GM10248 (cell line): ENCODE results near the gene ME1.
"Not testable (repeated sequence)": the region's sequence is repeated elsewhere in the genome, so short reads cannot be mapped to it uniquely, and the experiment has no call there.

Source experiments
- CTCF ChIA-PET: fragments of 300-600 bp; sonication (Branson Sonifier 250); formaldehyde crosslinking; extraction: SDS; loops from one replicate; lab custom pipeline; 2021; ENCODE audit warnings: antibody characterized with exemption; lab: Yijun Ruan, JAX
- POLR2A ChIA-PET: fragments of 350-650 bp; sonication (Branson Sonifier 250); formaldehyde crosslinking; extraction: SDS; loops from one replicate; lab custom pipeline; 2020; ENCODE audit warnings: antibody characterized with exemption; lab: Yijun Ruan, JAX
- DNase-seq: peaks from one replicate; pipeline ENCODE4 v3.0.0; 2012; ENCODE audit errors: extremely low spot score
- TF ChIP-seq, protein P1 (sequence below): IDR thresholded peaks from 2 replicates; pipeline ENCODE4 v1.5.1; 2012; ENCODE audit warnings: mild to moderate bottlenecking, low read depth; ENCODE audit errors: extremely low read depth, missing control alignments, control extremely low read depth

The ME1 gene

DNA sequence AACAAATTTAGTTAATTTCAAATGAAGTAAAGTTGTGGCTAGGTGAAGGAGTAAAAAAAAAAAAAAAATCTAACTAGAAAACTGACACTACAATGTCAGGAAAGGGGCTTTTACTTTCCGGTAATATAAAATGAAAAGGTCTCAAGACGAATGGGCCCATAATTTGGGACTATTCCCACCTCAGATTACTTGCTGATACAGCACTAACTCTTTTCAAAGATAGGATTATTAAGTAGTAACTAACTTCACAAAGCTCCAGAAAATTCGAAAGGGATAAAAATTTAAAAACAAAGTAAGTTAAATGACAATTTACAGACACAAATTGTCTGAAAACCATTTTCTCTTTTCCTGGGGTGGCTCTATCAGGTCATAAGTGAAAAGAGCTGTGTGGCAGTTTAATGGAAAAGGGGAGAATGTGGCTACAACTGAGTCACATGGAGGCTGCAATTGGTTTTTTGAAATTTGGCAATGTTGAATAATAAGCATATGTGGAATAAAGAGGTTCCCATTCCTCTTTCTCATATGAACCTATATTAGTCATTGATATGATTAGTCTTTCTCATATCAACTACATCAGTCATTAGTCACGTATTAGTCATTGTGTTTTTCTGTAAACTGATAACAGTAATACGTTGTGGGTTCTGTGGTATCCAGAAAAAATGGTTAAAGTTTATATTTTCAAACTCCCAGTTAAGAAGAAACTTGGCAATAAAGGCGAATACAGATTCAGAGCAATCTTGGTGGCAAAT, 159.7 kb downstream of the ME1 start:
- CTCF ChIA-PET, result no interaction called here
- no peak for DNase-seq
- TF ChIP-seq, protein P1, sequence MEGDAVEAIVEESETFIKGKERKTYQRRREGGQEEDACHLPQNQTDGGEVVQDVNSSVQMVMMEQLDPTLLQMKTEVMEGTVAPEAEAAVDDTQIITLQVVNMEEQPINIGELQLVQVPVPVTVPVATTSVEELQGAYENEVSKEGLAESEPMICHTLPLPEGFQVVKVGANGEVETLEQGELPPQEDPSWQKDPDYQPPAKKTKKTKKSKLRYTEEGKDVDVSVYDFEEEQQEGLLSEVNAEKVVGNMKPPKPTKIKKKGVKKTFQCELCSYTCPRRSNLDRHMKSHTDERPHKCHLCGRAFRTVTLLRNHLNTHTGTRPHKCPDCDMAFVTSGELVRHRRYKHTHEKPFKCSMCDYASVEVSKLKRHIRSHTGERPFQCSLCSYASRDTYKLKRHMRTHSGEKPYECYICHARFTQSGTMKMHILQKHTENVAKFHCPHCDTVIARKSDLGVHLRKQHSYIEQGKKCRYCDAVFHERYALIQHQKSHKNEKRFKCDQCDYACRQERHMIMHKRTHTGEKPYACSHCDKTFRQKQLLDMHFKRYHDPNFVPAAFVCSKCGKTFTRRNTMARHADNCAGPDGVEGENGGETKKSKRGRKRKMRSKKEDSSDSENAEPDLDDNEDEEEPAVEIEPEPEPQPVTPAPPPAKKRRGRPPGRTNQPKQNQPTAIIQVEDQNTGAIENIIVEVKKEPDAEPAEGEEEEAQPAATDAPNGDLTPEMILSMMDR, result no peak
- POLR2A ChIA-PET, result no interaction called here

DNA sequence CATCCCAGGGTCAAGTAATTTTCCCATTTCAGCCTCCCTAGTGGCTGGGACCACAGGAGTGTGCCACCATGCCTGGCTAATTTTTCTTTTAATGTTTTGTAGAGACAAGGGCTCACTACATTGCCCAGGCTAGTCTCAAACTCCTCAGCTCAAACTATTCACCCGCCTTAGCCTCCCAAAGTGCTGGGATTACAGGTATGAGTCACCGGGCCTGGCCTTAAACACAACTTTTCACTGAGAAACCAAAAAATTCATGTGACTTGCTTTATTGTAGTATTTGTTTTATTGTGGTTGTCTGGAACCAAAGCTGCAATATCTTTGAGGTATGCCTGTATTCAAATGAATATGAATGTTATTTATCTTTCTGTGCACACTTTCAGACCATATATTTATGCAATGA, 165.5 kb downstream of the ME1 start:
- ChIA-PET CTCF (no interaction called here), POLR2A (no interaction called here)
- DNase-seq, result no peak

DNA sequence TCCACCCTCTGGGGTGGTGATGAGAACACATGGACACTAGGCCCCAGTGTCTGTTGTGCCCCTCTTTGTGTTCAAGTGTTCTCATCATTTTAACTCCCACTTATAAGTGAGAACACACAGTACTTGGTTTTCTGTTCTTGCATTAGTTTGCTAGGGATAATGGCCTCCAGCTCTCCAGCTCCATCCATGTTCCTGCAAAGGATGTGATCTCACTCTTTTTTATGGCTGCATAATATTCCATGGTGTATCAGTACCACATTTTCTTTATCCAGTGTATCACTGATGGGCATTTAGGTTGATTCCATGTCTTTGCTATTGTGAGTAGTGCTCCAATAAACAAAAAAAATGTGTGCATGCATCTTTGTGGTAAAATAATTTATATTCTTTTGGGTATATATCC, 170.3 kb downstream of the ME1 start:
- no peak for DNase-seq
- TF ChIP-seq, protein P1, result no peak
- ChIA-PET CTCF (no interaction called here), POLR2A (no interaction called here)

More for the DNA sequence above, 165.5 kb downstream of the ME1 start:
- TF ChIP-seq, protein P1, result no peak

DNA sequence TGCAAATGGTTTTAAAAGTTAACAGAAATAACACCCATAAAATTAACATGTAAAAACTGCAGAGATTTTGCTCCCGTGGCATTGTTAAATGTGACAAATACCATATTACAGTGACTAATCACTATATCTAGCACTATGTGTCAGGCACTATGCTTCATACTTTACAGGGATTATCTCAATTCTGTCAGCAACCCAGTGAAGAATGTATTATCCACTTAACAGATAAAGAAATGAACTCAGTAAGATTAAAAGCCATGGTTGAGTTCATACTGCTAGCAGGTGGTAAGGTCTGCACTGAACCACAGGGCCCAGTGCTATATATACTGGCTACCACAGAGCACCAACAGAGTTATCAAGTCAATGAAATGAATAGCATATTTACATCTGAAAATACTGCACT, 172.3 kb downstream of the ME1 start:
- ChIA-PET CTCF (no interaction called here), POLR2A (no interaction called here)
- TF ChIP-seq, protein P1, result no peak
- no peak for DNase-seq

DNA sequence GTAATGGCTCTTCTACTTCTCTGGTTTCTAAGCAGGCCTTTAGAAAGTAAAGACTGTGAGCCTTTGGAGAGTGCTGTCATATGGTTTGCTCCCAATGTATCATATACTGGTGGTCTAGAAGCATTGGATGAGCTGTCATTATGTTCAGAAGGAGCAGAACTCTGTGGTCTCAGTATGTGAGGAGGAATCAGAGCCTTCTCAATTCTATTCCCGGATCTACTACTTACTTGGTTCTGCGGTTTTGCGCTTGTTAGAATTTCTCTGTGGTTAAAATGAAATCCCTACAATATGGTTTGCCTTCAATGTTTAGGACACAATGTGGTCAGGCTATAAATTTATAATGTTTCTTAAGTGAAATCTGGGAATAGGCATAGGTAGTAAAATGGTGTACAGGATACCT, 173.1 kb downstream of the ME1 start:
- TF ChIP-seq, protein P1, result no peak
- DNase-seq, result no peak
- CTCF ChIA-PET, result no interaction called here
- POLR2A ChIA-PET, result no interaction called here

DNA sequence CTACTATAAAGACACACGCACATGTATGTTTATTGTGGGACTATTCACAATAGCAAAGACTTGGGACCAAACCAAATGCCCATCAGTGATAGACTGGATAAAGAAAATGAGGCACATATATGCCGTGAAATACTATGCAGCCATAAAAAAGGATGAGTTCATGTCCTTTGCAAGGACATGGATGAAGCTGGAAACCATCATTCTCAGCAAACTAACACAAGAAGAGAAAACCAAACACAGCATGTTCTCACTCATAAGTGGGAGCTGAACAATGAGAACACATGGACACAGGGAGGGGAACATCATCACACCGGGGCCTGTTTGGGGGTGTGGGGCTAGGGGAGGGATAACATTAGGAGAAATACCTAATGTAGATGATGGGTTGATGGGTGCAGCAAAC, 174.1 kb downstream of the ME1 start:
- POLR2A ChIA-PET, DNase-seq: not testable (repeated sequence)
- CTCF ChIA-PET, result interaction anchor here (0.9 kb wide), 1 partner anchor 34 kb away, joined by 3 read pairs; no protein-coding TSS in a partner anchor

DNA sequence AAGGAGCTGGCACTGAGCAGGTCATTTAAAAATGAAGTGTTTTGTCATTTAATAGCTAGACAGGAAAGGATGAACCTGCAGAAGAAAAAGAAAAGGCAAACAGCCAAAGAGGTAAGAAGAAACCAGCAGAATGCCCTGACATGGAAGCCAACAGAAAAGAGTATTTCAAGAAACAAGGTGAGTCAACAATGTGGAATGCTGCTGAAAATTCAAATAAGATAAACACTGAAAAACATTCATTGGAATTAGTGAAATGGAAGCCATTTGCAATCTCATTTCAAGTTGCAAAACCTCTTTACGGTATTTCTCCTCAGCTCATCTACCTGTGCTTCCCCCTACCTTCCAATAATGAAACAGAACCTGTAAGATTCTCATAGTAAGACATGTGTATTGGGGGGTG, 178.1 kb downstream of the ME1 start:
- TF ChIP-seq, protein P1, result no peak
- no peak for DNase-seq
- ChIA-PET CTCF (interaction anchor here (0.8 to 2.3 kb wide), 2 partner anchors 30 to 51 kb away, joined by 3 to 6 read pairs; no protein-coding TSS in a partner anchor), POLR2A (no interaction called here)
